GM19455 (cell line): Measurements from ENCODE around the gene PRKG1.

ENCODE experiments used
- ATAC-seq: cut with Tn5 transposase; IDR thresholded peaks from one replicate; pipeline ENCODE4 v1.9.1; 2021; ENCODE audit not compliant: unreplicated experiment

Gene PRKG1

DNA sequence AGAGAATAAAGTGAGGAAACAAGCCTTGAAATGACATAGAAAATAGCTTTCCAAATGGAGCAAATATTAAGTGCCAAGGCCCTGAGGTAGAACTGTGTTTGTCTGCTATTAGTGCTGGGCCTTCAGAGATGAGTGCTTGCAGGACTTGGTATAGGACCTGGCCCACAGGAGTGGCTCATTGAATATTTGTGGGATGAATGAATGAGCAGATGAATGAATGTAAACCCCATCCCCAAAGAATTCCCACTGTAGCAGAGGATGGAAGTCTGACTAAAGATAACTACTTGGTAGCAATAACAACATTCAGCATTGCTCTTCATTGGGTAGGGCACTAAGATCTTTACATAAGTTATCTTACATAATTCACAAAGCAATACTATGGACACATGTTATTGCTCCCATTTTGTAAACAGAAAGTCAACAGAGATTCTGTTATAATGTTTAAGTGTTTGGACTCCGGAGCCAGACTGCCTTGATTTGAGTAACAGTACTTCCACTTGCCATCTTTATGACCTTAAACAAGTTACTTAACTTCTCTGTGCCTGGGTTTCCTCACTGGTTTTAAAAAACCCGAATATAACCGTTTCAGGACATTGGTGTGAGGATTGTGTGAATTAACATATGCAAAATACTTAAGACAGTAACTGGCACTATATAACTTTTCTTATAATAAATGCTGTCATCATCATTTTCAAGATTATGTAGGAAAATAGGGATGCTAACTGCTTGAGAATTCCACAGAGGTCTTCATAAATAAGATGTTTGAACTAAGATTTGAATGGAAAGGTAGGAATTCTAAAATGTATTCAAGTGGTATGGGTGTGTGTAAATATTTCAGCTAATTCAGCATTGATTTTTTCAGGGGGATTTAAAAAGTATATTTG is 141.9 kb downstream of the PRKG1 start:
- no peak for ATAC-seq

DNA sequence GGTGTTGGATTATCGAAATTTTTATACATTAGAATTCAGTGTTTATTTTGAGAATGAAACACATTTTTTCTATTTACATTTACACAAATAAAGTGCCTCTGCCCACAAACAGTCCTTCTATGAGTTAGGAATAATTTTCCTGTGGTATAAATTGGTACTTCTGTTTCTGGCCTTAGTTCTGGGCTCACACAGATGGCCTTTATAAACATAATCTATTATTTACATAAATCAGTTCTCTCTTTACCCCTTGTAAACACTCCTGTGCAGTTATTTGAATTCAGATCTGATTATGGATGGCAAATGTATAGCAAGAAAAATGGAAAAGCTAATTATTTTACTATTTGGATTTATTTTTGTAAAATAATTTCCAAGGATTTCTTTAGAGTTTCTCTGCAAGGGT is 143.2 kb downstream of the PRKG1 start:
- ATAC-seq = no peak

DNA sequence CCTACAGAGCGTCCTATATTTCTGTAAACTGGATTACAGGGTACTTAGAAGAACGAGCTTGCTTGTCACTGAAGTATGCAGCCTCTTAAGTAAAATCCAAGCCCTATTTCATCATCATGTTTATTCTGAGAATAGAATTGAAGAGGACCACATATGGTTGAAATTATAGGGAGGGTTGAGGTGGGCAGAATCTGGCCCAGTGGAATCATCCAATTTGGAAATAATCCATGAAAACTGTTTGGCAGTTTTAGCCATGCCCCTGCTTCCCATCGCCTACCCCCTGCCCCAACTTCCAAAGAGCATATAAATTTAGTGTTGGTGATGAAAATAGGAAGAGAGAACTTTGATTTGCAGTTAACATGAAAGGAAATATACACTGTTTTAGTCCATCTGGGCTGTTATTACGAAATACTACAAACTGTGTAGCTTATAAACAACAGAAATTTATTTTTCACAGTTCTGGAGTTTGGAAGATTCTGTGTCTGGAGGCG is 150.4 kb downstream of the PRKG1 start:
- no peak for ATAC-seq

DNA sequence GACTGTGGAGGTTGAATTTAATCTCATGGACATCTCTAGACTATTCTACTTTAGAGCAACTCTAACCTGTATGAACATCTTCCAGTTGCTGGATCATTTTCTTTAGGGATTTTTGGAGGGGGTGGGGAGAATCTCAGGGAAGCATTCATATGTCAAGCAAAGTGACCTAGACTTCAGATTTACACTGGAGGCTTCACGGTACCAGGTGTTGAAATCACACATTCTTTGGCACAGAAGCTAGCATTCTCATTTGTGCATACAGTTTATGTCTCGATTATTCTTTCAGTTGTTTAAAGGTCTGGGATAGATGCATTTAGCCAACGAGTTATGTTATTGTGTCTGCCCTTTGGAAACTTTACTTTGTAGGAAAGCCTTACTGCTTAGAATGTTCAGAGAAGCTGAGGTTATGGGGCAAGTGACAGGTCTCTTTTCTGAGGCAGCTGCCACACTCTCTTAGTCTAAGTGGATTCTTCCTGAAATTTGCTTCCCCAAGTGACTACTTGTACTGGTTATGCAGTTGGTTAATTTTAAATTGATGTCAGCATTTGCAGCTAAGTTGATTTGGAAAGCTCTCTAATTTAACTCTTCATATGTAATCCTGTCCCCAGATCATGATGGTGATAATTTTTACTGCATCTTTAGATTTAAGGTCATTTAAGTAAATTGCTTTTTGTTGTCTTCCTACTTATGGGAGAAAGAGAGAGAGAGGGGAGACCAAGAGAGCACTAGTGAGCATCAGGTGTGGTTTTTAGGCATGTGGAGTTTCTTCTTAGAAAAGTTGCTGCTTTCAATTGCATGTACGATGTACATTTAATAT is 153.8 kb downstream of the PRKG1 start:
- no peak for ATAC-seq

DNA sequence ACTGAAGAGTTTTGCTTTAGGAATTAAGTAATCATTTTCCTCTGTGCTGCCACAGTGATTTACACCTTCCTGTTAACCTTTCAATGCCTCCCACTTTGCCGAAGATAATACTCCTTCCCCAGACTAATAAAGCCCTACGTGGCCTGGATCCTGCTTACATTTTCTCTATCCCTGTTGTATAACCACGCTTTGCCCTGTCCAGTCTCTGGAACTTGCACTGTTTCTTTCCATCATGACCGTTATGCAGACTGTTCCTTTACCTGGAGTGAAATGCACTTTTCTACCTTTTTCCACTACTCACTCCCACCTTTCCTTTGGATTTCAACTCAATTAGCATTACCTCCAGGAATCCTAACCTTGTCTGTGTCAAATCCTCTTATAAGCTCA is 154.4 kb downstream of the PRKG1 start:
- ATAC-seq = no peak

DNA sequence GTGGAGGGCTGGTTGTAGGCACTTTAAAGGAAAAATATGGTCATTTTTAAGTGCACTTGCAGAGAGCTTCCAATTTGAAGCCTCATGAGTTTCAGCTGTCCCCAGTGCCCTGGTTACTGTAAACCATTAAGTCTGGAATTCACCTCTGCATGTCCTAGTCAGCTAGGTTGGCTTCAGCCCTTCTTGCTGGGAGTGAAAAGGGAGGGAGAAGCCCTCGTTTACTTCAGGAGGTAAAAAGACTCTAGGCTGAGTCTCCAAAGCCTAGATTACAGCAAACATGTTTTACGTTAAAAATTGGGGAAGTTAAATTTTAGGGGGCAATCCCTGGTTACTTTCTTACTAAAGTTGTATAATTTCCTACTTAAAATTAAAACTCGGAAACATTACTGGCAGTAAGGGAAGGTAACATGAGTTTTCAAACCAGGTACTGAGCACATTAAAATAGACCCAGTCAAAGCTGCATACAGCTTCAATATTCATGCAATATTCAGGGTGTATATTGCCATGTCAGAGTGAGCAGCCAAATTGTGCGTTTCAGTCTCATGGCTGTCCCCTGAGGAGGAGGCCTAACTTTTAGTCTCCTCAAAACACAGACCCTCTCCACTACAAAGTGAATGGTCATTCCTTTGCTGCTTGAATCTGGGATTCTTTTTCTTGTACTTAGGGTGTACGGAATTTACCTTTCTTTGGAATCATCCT is 156.7 kb downstream of the PRKG1 start:
- no peak for ATAC-seq

DNA sequence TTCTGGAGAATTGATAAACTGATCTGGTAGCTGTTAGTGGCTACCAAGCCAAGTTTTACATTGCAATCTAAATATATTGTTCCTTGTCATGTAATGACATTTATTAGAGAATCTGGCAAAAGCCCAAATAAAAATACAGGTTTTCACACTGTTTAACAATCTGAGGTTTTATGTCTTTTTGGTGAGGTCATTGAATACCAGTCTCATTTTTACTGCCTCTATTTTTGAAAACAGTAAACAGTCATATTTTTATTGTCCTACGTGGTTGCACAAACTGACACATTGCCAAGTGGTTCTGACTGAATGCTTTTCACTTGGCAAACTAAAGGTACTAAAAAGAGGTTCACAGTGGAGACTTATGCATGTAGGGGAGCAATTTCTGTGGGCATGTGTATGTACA is 157.5 kb downstream of the PRKG1 start:
- no peak for ATAC-seq

DNA sequence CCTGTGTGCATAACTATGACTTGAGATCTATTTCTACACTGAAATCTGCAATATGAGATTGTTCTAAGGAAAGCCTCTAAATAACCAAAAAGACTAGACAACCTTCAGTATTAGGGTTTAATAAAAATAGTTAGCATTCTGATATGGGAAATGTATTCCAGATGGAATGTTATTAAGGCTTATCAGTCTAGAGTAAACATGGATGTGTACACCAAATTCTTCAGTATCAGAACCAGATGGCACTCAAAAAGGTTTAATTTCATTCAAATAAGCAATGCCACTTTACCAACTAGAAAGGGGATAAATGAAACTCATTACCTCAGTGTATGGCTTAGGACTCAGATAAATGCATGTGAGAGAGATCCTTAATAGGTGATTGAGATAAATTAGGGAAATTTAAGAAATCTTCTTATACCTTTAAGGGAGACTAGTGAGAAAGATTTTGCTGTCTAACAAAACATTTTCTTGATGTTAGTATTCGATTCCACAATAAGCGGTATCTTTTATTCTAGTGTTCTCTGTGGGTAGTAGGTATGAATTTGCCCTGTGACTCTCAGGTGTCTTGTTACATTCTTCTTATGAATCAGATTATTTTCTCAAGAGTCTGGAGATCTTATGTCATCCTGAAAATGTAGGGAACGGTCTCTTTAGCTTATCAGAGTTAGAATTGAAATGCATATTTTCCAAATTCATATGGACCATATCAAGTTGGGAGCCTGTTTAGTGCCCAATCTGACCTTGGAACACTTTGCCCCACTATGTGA is 159.2 kb downstream of the PRKG1 start:
- ATAC-seq = no peak

DNA sequence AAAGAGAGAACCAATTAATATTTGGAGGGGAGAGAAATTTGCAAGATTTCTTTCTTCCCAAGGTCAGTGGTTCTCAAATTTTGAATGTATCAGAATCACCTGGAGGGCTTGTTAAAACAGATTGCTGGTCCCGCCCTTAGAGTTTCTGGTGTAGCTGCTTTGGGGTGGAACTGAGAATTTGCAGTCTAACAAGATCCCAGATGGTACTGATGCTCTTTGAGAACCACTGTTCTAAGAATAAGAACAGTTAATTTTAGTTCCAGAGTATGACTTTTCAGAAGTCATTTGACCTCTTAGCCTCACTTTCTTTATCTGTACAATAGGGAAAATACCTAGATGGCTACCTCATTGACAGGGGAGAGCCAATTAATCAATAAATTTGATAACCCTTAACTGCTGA is 161.6 kb downstream of the PRKG1 start:
- ATAC-seq = no peak

DNA sequence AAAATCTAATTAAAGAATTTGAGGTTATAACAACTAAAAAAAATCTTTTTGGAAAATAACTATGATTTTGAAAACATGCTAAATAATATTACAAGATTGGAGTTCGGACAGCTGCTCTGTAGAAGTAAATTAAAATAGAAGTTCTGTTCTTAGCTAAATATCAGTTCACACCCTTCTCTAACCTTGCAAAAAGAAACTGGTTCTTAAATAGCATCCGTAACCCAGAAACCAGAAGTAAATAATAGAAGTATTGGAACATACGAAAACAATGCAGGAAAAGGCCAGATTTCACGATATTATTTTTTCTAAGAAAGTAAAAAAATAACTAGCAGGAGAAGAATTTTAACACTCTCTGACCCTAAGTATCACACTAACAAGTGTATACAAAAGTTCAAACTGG is 164.7 kb downstream of the PRKG1 start:
- ATAC-seq = no peak

DNA sequence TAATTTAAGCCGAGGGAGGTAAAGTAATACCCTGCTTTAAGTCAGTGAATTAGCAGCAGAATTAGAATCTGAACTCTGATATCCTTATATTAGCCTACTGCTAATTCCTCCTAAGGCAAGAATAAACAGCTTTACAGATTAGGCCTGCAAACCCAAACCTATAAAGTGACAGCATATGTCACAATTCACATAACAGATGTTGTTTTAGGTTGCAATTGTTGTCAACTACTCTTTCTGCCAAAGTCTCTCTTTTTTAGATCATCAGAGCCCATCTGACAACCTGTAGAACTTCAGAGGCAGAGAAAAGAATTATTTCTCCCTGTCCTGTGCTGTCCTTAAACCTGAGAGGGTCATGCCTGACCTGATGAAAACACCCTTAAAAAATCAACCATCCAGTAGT is 167.2 kb downstream of the PRKG1 start:
- ATAC-seq = no peak

DNA sequence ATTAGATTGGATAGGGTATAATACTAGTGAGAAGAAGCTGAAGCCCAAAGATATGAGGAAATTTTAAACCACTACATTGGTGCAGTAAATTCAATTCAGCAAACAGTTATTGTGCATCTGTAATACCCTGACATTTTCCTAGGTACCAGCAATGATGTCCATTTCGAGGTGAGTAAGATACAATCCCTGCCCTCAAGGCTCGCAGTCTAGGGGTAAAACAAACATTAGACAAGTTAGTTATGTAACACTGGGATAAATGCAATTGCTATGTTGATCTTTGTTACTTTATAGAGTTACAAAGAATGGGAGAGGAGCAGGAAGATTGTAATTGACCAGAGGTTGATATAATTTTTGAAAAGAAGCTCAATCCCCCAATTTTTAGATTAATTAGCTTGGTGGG is 168.1 kb downstream of the PRKG1 start:
- no peak for ATAC-seq

DNA sequence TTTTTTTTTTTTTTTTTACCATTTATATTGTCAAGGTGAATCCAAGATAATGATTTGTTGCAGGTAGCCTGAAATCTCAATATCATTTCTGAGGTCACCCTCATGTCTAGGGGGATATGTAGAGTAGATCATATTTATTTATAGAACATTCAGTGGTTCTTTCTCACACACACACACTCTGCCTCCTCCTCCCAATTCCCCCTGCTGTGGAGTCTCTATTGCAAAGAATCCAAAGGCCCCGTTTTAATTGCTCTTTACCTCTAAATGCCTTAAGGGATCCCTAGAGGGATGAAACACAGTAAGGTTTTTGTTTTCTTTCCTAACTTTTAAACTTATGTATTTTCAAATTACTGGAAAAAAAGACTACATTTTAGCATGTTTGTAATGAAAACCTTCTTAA is 170.0 kb downstream of the PRKG1 start:
- ATAC-seq = no peak

DNA sequence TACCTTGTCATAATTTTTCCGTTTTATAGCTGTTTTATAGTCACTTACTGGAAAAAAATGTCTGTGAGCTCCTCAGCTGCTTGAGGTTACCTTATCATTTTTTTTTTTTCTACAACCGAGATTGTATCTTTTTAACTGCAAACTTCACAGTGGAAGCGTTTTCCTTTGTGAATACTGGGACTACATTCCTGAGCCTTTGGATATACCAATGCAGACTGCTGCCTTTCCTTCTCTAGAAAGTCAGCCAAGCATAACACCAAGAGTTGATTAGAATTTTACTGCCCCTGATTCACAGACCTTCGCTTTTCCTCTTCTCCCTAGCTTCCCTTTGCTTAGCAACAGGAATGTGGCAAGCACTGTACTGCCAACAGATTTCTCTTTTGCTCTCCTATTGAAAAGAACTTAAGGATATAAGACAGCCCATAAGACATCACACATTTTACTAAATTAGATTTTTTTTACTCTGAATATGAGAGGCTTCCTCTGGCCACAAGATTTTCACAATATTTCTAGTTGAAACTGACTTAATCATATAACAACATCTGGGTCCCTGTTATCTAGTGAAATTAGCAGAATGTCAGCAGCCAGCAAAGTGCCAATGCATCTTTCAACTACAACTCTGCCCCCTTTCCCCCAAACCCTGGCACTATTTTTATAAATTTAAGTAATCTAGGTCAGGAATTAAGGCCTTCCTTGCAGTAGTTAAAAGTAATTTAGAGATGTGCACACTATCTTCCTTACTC is 170.6 kb downstream of the PRKG1 start:
- no peak for ATAC-seq

DNA sequence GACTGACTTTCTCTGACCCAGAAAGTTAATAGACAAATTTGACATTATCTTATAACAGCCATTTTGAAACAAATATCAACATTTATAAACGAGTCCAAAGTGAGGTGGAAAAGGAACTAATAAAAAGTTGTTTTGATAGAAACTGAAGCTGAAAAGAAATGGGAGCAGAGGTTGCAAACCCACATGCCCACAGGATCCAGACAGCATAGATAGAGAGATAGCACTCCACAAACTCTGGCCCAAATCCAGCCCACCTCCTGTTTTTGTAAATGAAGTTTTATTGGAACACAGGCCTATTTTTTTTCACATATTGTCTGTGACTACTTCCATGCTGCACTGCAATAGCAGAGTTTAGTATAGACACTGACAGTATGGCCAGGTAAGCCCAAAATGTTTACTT is 171.9 kb downstream of the PRKG1 start:
- ATAC-seq = no peak

DNA sequence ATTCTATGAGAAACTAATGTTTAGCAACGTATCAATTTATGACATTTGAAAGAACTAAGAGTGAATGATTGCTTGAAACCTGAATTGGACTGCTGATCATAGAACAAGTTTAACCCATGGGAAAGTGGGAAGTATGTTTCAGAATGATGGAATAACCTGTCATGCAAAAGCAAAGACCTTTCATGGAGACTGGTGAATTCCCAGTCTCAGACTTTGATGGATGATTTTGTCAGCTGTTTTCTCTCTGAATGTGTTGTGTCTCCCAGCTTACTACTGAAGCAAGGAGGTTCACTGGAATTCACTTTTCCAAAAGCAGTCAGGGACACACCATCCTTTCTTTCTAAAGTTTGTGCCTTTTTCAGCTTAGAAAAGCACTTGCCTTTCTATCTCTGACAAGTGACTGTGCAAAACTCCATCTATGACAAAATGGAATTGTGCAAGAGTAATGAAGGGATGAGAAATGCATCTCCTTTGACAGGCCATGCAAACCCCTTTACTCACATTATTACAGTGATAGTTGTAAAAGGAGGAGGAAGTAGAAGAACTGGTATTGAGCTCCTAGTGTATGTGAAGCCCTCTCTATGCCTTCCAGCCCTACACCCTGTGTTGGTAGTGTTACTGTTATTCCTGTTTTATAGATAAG is 176.1 kb downstream of the PRKG1 start:
- ATAC-seq = no peak

DNA sequence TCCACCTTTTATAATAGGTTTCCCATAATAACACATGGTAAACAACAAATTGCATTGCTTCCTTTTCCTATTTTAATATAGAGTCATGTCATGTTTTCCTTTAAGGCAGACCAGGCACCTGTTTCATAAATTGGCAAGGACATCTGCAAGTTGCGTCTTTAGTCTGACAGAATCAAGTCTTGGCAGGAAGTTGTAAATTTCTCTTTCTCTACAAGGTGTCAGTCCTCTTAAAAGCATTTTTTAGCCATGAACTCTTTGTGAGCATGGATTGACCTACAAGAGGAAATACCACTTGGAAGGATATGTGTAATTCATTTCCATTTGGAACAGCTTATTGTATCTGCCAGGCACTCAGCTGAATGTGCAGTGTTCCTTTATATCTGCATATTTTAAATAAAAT is 176.8 kb downstream of the PRKG1 start:
- no peak for ATAC-seq

DNA sequence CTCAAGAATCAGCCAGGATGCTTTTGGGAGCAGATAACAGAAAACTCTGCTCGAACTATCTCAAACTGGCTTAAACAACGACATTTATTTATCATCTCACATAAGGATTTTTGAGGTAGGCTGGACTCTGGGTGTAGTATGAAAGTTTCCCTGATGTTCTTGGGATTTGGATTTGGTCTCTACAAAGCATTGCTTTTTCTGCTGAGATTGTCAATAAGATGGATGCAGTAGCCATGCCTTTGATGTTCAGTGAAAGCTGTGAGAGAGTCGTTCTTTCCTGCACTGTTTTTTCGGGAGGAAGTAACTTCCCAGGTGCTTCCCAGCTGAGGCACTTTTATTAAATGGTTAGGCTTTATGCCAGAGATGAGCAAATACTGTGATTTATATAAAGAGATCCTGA is 181.1 kb downstream of the PRKG1 start:
- no peak for ATAC-seq

DNA sequence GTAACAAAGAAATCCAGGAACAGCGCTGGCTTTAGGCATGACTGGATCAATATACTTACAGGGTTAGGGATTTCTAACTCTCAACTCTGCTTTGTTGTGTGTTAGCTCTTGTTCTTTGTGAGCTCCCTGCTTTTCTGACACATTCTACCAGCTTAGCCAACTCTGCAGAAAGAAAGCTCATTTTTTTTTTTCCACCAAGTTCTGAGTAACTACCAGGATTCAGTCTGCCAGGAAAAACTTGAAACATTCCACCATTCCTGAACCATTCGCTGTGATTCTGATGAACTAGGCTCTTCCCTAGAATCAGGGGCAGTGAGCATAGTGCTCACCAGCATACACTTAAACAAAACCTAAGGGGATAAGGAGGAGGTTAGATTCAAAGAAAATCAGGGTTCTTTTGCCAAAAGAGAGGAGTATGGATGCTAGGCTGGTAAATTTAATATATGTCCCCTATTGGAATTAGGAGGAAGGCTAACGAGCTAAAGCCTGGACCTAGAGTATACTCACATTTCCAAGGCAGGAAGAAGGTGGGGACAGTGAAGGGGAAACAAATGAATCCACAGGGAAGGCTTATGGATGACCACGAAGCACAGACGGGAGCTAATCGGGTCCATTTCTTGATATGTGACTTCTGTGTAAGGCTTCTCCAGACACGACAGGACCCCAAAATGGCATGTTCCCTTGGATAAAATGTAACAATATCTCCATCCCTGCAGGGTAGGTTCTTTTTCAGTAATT is 183.4 kb downstream of the PRKG1 start:
- no peak for ATAC-seq
